ENCODE results near the gene TRPV6.

Gene TRPV6

GRCh38 chr7:142899661-142900060 is 14.1 kb upstream of the TRPV6 start:
- H3K27ac ChIP-seq: no peak overlapping the region
- TF ChIP-seq CTCF (IDR thresholded peaks at IDR 0.05): no peak
- TF ChIP-seq ZFX (IDR thresholded peaks at IDR 0.05; ENCODE audit: borderline replicate concordance): no peak

- TF ChIP-seq CTCF (IDR thresholded peaks at IDR 0.05) (no peak), ZFX (IDR thresholded peaks at IDR 0.05; ENCODE audit: borderline replicate concordance) (no peak)
- no peak overlapping the region for H3K27ac ChIP-seq
These were observed 13.0 kb upstream of the TRPV6 start for GRCh38 chr7:142898377-142899170.

- no peak overlapping the region for H3K27ac ChIP-seq
- no peak for TF ChIP-seq ZFX (IDR thresholded peaks at IDR 0.05; ENCODE audit: borderline replicate concordance)
- no peak for TF ChIP-seq CTCF (IDR thresholded peaks at IDR 0.05)
These were observed 12.1 kb upstream of the TRPV6 start for GRCh38 chr7:142897691-142898090.

- TF ChIP-seq CTCF (IDR thresholded peaks at IDR 0.05): no peak
- TF ChIP-seq ZFX (IDR thresholded peaks at IDR 0.05; ENCODE audit: borderline replicate concordance): no peak
- no peak overlapping the region for H3K27ac ChIP-seq
These were observed 11.3 kb upstream of the TRPV6 start for GRCh38 chr7:142896741-142897379.

GRCh38 chr7:142896151-142896550 is 10.6 kb upstream of the TRPV6 start:
- TF ChIP-seq ZFX (IDR thresholded peaks at IDR 0.05; ENCODE audit: borderline replicate concordance) (no peak), CTCF (IDR thresholded peaks at IDR 0.05) (no peak)
- no peak overlapping the region for H3K27ac ChIP-seq

- H3K27ac ChIP-seq: no peak overlapping the region
- TF ChIP-seq ZFX (IDR thresholded peaks at IDR 0.05; ENCODE audit: borderline replicate concordance) (no peak), CTCF (IDR thresholded peaks at IDR 0.05) (no peak)
These were observed 9.5 kb upstream of the TRPV6 start for GRCh38 chr7:142894985-142895593.
